HAP-1 (cell line): ENCODE results near the gene EGLN1.
A peak's percentile ranks its signal among the peaks of the same experiment; 100 is the strongest.

Experiments
- DNase-seq, 2 experiments: peaks; one replicate each; pipeline ENCODE4 v3.0.0-alpha.2; 2016 to 2020; ENCODE audit warnings: low spot score in 2 of 2
- H3K27me3 ChIP-seq: fragments of 250-450 bp; sonication (Bioruptor Pico); 2 replicates; pipeline ENCODE4 v1.5.1; 2020; ENCODE audit warnings: low read depth, mild to moderate bottlenecking, moderate library complexity
- H3K36me3 ChIP-seq: fragments of 250-450 bp; sonication (Bioruptor Pico); replicated peaks from 2 replicates; pipeline ENCODE4 v1.5.1; 2020; ENCODE audit warnings: mild to moderate bottlenecking
- H3K4me1 ChIP-seq: fragments of 250-450 bp; sonication (Bioruptor Pico); 2 replicates; pipeline ENCODE4 v1.5.1; 2020; ENCODE audit warnings: mild to moderate bottlenecking
- H3K4me3 ChIP-seq: fragments of 250-450 bp; sonication (Bioruptor Pico); 2 replicates; pipeline ENCODE4 v1.5.1; 2020; ENCODE audit warnings: mild to moderate bottlenecking, moderate library complexity
- H3K9me3 ChIP-seq: fragments of 250-450 bp; sonication (Bioruptor Pico); 2 replicates; pipeline ENCODE4 v1.5.1; 2020; ENCODE audit warnings: mild to moderate bottlenecking, moderate library complexity
- in situ Hi-C: fragments of 300-500 bp; cut with MboI; formaldehyde crosslinking; loops from 3 replicates; pipeline ENCODE4 v1.14.3; 2020; ENCODE audit warnings: low sequenced_read_pairs, inconsistent platforms, mixed read lengths

EGLN1 gene

DNA sequence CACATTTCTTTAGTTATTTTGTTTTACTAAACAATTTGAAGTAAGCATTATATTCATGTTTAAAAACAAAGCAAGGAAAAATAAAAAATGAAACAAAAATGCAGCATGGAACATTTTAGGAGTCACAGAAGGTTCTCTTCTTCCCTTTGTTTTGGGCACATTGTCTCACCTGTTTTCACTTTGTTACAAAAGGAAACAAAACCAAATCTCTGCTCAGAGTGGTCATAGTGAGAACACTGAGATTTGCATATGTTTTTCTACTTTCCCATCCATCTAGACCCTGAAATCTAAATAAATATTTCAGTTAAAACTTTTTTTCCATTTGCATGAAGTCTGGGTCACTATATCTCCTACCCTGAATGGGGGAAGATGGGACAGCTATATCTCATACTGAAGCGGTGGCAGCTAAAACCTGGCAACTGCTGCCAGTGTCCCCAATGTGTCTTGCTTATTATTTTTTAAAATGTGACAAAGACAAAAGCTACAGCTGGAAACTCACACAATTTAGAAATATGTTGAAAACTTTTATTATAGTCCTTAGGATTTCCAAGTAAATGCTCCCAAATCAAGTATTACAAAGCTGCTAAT, 87.9 kb downstream of the EGLN1 start:
- no peak for DNase-seq
- H3K27me3 ChIP-seq, result no peaks in the 10 kb centered on the region
- peaks cover 11% of the 10 kb centered on the region for H3K4me1 ChIP-seq
- H3K9me3 ChIP-seq, result no peaks in the 10 kb centered on the region
- in situ Hi-C loops, result no loop called here
- H3K4me3 ChIP-seq, result peak overlapping the region; percentile 79
- no peaks in the 10 kb centered on the region; the same call in 1 of the 2 replicates for H3K36me3 ChIP-seq

DNA sequence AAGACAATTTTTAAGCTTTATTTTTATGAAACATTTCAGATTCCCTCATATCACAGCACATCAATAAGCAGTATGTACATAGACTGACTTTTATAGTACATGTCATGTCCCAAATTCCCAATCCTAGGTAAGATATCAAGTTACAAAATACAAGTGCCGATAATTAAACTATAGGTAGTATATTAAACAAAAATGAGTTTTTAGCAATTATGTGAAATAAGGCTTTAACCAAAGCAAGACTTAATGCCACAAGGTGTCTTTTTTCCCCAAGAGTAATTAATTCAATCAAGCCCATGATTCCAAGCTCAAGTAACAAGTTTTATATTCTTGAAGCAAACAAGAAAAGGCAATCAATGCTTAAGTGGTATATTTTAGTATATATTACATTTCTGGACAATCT, 89.3 kb downstream of the EGLN1 start:
- DNase-seq, result no peak
- Histone ChIP-seq H3K4me3 (no peak overlapping the region; the same call in 1 of the 2 replicates), H3K9me3 (no peaks in the 10 kb centered on the region), H3K36me3 (no peaks in the 10 kb centered on the region; the same call in 1 of the 2 replicates), H3K4me1 (peaks cover 11% of the 10 kb centered on the region), H3K27me3 (no peaks in the 10 kb centered on the region)
- in situ Hi-C loops, result no loop called here

DNA sequence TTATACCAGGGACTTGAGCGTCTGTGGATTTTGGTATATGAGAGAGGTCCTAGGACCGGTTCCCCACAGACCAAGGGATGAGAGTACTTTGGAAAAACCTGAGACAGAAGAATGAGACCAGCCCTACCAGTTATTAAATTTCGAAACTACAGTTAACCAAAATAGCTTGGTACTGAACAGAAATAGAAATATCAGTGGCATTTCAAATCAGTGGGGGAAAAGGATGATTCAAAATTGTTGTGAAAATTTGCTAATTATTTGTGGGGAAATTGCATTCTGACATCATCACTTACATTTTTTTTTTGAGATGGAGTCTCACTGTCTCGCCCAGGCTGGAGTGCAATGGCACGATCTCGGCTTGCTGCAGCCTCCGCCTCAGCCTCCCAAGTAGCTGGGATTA, 92.6 kb downstream of the EGLN1 start:
- H3K36me3 ChIP-seq, result no peaks in the 10 kb centered on the region; the same call in 1 of the 2 replicates
- H3K4me3 ChIP-seq, result no peak overlapping the region
- H3K9me3 ChIP-seq, result no peaks in the 10 kb centered on the region
- DNase-seq, result no peak
- in situ Hi-C loops, result no loop called here
- no peaks in the 10 kb centered on the region for H3K27me3 ChIP-seq
- peaks cover 11% of the 10 kb centered on the region for H3K4me1 ChIP-seq

DNA sequence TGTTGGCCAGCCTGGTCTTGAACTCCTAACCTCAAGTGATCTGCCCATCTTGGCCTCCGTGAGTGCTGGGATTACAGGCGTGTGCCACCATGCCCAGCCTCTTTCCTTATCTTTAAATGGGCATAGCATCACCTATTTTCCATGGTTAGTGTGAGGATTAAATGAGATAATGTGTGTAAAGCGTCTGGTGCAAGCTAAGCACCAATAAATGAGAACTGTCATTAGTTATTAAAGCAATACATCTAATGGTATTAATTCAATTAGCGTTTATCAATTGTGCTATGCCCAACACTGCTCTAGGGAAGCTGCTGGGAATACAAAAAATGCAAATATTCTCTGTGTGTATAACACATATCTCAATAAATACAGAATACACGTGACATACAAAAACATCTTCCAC, 94.5 kb downstream of the EGLN1 start:
- no peaks in the 10 kb centered on the region for H3K36me3 ChIP-seq
- in situ Hi-C loops, result no loop called here
- no peaks in the 10 kb centered on the region for H3K9me3 ChIP-seq
- peaks cover 2% of the 10 kb centered on the region for H3K4me1 ChIP-seq
- H3K4me3 ChIP-seq, result no peak overlapping the region
- no peak for DNase-seq
- H3K27me3 ChIP-seq, result no peaks in the 10 kb centered on the region

DNA sequence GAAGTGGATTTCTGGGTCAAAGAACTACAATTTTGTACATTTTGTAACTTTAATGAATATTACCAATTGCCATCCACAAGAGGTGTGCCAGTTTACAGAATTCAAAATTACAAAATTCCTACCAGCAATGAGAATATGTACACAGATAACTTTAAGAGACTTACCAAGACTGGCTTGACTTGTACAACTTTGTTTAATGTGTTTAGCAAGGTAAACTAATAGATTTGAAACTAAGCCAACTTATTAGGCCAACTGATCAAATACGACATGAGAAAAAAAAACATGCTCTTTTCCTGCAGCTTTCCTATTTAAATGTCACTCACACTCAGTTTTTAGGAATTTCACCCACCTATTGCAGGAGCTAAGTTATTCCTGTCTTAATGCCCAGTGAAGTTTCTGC, 95.8 kb downstream of the EGLN1 start:
- H3K9me3 ChIP-seq, result no peaks in the 10 kb centered on the region
- DNase-seq, result no peak
- in situ Hi-C loops, result no loop called here

DNA sequence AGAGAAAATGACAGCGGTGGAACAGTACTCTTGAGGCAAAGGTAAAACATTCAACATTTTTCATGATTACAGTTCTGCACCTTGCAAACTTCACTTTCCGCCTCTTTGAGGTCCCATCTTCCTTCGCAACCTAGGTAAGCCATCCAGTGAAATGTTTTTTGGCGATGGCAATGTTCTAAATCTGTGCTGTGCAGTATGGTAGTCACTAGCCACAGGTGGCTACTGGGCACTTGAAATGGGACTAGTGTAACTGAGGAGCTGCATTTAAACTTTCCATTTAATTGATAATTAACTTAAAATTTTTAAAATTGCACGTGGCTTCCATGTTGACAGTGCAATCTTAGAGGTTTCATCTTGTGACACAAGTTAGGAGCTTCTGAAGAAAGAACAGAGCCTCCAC, 97.4 kb downstream of the EGLN1 start:
- no peak overlapping the region for H3K4me3 ChIP-seq
- H3K9me3 ChIP-seq, result no peaks in the 10 kb centered on the region
- H3K27me3 ChIP-seq, result no peaks in the 10 kb centered on the region
- in situ Hi-C loops, result no loop called here
- H3K4me1 ChIP-seq, result no peaks in the 10 kb centered on the region
- H3K36me3 ChIP-seq, result no peaks in the 10 kb centered on the region
- no peak for DNase-seq

More for the DNA sequence above, 95.8 kb downstream of the EGLN1 start:
- Histone ChIP-seq H3K36me3 (no peaks in the 10 kb centered on the region), H3K27me3 (no peaks in the 10 kb centered on the region), H3K4me1 (no peaks in the 10 kb centered on the region), H3K4me3 (no peak overlapping the region)

DNA sequence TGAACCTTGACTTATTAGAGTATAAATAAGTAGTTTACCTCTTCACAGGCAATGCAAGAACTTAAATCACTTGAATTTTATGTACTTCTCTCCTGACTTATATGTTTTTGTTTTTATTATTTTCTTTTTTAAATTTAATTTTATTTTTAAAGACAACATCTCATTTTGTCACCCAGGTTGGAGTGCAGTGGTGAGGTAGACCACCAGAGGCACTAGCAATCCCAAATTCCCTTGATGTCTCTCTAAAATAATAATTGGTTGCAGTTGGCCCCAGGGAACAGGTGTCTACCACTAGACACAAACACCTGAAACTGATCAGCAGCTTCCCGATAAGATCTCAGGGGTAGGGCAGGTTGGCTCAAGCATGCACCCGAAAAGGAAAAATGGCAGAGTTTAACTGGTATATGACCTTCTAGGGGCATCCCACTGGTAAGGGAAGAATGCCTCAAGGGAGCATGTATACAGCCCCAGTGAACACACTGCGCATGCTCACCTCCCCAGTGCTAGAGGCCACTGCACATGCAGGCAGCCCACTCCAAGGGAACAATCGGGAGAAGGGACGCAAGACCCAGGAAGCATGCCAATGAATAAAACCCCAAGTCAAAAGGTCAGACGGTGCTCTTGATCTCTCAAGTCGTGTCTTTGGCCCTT, 99.1 kb downstream of the EGLN1 start:
- Histone ChIP-seq H3K4me3 (no peak overlapping the region), H3K4me1 (no peaks in the 10 kb centered on the region), H3K9me3 (no peaks in the 10 kb centered on the region), H3K27me3 (no peaks in the 10 kb centered on the region), H3K36me3 (no peaks in the 10 kb centered on the region)
- DNase-seq, result no peak
- in situ Hi-C loops, result no loop called here

DNA sequence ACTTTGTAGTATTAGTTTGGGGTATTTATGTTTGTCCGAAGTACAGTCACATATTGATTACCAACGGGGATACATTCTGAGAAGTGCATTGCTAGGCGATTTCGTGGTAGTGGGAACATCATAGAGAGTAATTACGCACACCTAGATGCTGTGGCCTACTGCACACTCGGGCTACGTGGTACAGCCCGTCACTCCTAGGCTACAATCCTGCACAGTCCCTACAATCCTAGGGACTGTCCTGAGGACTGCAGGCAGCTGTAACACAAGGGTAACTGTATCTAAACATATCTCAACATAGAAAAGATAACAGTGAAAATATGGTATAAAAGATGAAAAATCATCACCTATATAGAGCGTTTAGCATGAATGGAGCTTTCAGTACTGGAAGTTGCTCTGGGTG, 103.0 kb downstream of the EGLN1 start:
- H3K4me1 ChIP-seq, result no peaks in the 10 kb centered on the region
- H3K27me3 ChIP-seq, result no peaks in the 10 kb centered on the region
- in situ Hi-C loops, result no loop called here
- no peak overlapping the region for H3K4me3 ChIP-seq
- H3K9me3 ChIP-seq, result no peaks in the 10 kb centered on the region
- H3K36me3 ChIP-seq, result no peaks in the 10 kb centered on the region
- DNase-seq, result no peak

DNA sequence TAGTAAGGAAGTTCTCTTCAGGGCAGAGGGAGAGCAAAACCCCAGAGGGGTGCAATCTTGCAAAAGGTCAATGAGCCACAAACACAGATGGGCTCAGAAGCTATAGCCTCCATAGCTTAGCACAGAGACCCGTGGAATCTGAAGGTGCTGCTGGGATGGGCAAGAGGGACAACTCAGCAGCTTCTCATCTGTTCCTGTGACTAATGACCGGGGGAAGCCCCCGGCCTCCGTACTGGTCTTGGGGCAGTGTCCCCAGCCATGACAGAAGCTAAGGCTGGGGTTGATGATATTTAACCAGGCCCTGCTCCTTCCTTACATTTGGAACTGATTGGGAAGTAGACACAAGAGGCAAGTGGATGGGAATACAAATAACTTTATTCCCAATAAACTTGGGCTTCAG, 103.5 kb downstream of the EGLN1 start:
- DNase-seq, result no peak
- in situ Hi-C loops, result no loop called here

DNA sequence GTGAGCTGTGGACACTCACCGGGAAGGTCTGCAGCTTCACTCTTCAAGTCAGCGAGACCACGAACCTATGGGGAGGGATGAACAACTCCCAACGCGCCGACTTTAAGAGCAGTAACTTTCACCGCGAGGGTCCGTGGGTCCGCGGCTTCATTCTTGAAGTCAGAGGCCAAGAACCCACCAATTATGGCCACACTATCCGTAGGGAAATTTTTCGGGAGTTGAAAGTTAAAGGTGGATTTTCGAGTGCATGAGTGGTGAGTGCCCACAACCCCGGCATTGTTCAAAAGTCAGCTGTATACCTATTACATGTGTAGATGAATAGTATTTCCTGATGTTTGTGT, 104.1 kb downstream of the EGLN1 start:
- no peaks in the 10 kb centered on the region for H3K4me1 ChIP-seq
- DNase-seq, result no peak
- in situ Hi-C loops, result no loop called here
- H3K9me3 ChIP-seq, result no peaks in the 10 kb centered on the region
- no peak overlapping the region for H3K4me3 ChIP-seq
- H3K27me3 ChIP-seq, result no peaks in the 10 kb centered on the region
- H3K36me3 ChIP-seq, result no peaks in the 10 kb centered on the region

More for the DNA sequence above, 103.5 kb downstream of the EGLN1 start:
- Histone ChIP-seq H3K4me1 (no peaks in the 10 kb centered on the region), H3K36me3 (no peaks in the 10 kb centered on the region), H3K9me3 (no peaks in the 10 kb centered on the region), H3K27me3 (no peaks in the 10 kb centered on the region), H3K4me3 (no peak overlapping the region)

DNA sequence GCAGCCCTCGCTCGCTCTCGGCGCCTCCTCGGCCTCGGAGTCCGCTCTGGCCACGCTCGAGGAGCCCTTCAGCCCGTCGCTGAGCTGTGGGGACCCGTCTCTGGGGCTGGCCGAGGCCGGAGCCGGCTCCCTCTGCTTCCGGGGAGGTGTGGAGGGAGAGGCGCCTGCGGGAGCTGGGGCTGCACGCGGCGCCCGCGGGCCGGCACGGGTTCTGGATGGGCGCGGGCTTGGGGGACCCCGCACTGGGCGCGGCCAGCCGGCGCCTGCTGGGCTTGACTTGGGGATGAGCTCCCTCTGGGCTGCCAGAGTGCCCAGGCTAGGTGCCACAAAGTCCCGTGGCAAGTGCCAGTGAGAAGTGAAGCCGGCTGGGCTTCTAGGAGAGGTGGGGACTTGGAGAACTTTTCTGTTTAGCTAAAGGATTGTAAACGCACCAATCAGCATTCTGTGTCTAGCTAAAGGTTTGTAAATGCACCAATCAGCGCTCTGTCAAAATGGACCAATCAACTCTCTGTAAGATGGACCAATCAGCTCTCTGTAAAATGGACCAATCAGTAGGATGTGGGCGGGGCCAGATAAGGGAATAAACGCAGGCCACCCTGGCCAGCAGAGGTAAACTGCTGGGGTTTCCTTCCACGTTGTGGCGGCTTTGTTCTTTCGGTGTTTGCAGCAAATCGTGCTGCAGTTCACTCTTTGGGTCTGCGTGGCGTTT, 104.6 kb downstream of the EGLN1 start:
- H3K4me3 ChIP-seq, result no peak overlapping the region
- no peak for DNase-seq
- in situ Hi-C loops, result no loop called here
- no peaks in the 10 kb centered on the region for H3K9me3 ChIP-seq
- no peaks in the 10 kb centered on the region for H3K27me3 ChIP-seq
- H3K4me1 ChIP-seq, result no peaks in the 10 kb centered on the region
- no peaks in the 10 kb centered on the region for H3K36me3 ChIP-seq

DNA sequence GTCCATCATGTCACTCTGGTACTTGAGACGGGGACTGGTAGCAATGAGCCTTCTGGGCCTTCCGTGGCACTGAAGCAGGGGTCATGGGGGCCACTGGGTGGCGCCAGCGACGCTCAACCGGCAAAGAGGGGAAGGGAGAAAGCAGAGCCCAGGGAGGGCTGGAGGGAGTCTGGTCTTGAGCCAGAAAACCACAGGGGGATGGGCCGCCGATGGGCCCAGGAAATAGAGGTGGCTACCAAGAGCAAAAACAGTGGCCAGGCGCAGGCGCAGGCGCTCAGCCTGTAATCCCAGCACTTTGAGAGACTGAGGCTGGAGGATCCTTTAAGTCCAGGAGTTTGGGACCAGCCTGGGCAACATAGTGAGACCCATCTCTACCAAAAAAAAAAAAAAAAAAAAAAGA, 106.2 kb downstream of the EGLN1 start:
- H3K27me3 ChIP-seq, result no peaks in the 10 kb centered on the region
- in situ Hi-C loops, result no loop called here
- no peaks in the 10 kb centered on the region for H3K9me3 ChIP-seq
- no peak overlapping the region for H3K4me3 ChIP-seq
- H3K4me1 ChIP-seq, result no peaks in the 10 kb centered on the region
- no peaks in the 10 kb centered on the region for H3K36me3 ChIP-seq
- DNase-seq, result peak; percentile 40 to 81
